Breast epithelium (tissue), 4 donors: ENCODE data around the gene BOK. TPM values are rescaled to one million over a fixed set of nuclear protein-coding genes. Genes with fewer than 3 reads are reported as not detected.

Experiments
- DNase-seq, 2 donors: peaks; one replicate each; pipeline ENCODE4 v3.0.0-alpha.2; 2019; ENCODE audit warnings: low spot score in 2 of 2
- H3K27ac ChIP-seq, 2 donors: fragments of 200-600 bp; sonication (generic) in 1 of 2; one replicate each; pipeline ENCODE4 v1.5.1; 2016 to 2019; ENCODE audit warnings: mild to moderate bottlenecking in 1 of 2
- H3K27me3 ChIP-seq, 2 donors: fragments of 200-600 bp; sonication (generic) in 1 of 2; one replicate each; pipeline versions ENCODE4 v1.5.1 to v1.6.0; 2017 to 2019; ENCODE audit warnings: control low read depth in 1 of 2, mild to moderate bottlenecking in 1 of 2
- H3K36me3 ChIP-seq: fragments of 200-600 bp; one replicate; pipeline ENCODE4 v1.5.1; 2019
- H3K4me1 ChIP-seq, 2 donors: fragments of 200-600 bp; sonication (generic); one replicate each; pipeline ENCODE4 v1.5.1; 2016 to 2019; ENCODE audit warnings: control low read depth in 1 of 2
- H3K4me3 ChIP-seq, 3 donors: fragments of 200-600 bp; sonication (generic); 1 replicate in 2 of 3; 2 replicates in 1 of 3; pipeline ENCODE4 v1.5.1; 2016 to 2019; ENCODE audit warnings: mild to moderate bottlenecking in 3 of 3, moderate library complexity in 2 of 3
- H3K9me3 ChIP-seq, 2 donors: fragments of 200-600 bp; sonication (generic) in 1 of 2; one replicate each; pipeline ENCODE4 v1.5.1; 2016 to 2019; ENCODE audit warnings: control low read depth in 1 of 2
- POLR2A ChIP-seq: fragments of 450-650 bp; IDR thresholded peaks from one replicate; pipeline ENCODE4 v1.6.1; 2016; ENCODE audit warnings: antibody characterized with exemption, mild to moderate bottlenecking, moderate library complexity
- POLR2AphosphoS5 ChIP-seq, 3 donors: sonication (generic); formaldehyde crosslinking; IDR thresholded peaks; one replicate each; pipeline ENCODE4 v1.6.1; 2017; ENCODE audit warnings: antibody characterized with exemption in 3 of 3
- intact Hi-C: fragments of 100-400 bp; cut with DNase I; formaldehyde crosslinking; loops from one replicate; pipeline ENCODE4 v1.15.1; 2023; ENCODE audit warnings: low total_unique reads
- total RNA-seq, 3 donors: library from RNA; depleted of rRNA; stranded (reverse); fragments of >200 nt; gene quantifications; one replicate each; pipeline ENCODE4 v1.1.0, GENCODE V29; 2016
- TF ChIP-seq, protein P1 (sequence below), 3 donors: fragments of 450-650 bp; IDR thresholded peaks; one replicate each; pipeline ENCODE4 v1.5.1; 2016 to 2017; ENCODE audit warnings: antibody characterized with exemption in 3 of 3, mild to moderate bottlenecking in 3 of 3, moderate library complexity in 3 of 3

Gene BOK
- total RNA-seq, 3 donors from 2014 or later: 32.2 to 77.6 (median 40.3) TPM

DNA sequence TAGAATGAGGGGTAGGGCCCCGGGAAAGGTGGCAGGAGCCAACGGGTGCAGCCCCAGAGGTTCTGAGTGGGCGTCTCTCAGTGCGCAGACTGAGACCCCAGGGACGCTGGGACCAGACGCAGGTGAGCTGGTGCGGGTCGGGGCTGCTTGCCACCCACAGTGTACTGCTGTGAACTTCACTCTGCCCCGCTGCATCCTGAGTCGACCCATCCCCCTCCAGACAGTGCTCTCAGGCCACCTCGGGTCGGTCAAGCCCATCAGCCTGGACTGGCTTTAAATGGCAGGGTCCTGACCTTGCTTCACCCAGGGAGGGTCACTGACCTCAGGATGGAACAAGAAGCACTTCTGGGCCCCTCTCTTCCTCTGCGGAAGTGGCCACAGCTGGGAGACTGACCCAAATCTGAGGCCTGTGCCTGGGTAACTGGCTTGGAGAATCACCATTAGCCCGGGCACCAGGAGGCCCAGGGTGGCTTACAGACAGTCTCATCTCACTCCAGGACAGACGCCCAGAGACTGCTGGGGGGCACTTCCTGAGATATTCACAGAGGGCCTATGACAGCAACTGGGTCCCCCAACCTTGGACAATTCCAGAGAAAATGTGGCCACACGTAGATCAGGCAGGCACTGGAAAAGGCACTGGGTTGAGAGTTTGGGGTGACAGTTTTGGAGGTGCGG, 23.7 kb upstream of the BOK start:
- H3K4me1 ChIP-seq: no peaks in the 10 kb centered on the region
- TF ChIP-seq, protein P1, sequence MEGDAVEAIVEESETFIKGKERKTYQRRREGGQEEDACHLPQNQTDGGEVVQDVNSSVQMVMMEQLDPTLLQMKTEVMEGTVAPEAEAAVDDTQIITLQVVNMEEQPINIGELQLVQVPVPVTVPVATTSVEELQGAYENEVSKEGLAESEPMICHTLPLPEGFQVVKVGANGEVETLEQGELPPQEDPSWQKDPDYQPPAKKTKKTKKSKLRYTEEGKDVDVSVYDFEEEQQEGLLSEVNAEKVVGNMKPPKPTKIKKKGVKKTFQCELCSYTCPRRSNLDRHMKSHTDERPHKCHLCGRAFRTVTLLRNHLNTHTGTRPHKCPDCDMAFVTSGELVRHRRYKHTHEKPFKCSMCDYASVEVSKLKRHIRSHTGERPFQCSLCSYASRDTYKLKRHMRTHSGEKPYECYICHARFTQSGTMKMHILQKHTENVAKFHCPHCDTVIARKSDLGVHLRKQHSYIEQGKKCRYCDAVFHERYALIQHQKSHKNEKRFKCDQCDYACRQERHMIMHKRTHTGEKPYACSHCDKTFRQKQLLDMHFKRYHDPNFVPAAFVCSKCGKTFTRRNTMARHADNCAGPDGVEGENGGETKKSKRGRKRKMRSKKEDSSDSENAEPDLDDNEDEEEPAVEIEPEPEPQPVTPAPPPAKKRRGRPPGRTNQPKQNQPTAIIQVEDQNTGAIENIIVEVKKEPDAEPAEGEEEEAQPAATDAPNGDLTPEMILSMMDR (IDR thresholded peaks at IDR 0.05): no peak
- TF ChIP-seq POLR2A (no peak), POLR2AphosphoS5 (IDR thresholded peaks at IDR 0.05) (no peak)
- no peaks in the 10 kb centered on the region for H3K36me3 ChIP-seq
- no peak overlapping the region for H3K4me3 ChIP-seq
- intact Hi-C loops: no loop called here
- H3K9me3 ChIP-seq: no peaks in the 10 kb centered on the region
- no peak for DNase-seq
- H3K27ac ChIP-seq: no peak overlapping the region
- H3K27me3 ChIP-seq: no peaks in the 10 kb centered on the region

DNA sequence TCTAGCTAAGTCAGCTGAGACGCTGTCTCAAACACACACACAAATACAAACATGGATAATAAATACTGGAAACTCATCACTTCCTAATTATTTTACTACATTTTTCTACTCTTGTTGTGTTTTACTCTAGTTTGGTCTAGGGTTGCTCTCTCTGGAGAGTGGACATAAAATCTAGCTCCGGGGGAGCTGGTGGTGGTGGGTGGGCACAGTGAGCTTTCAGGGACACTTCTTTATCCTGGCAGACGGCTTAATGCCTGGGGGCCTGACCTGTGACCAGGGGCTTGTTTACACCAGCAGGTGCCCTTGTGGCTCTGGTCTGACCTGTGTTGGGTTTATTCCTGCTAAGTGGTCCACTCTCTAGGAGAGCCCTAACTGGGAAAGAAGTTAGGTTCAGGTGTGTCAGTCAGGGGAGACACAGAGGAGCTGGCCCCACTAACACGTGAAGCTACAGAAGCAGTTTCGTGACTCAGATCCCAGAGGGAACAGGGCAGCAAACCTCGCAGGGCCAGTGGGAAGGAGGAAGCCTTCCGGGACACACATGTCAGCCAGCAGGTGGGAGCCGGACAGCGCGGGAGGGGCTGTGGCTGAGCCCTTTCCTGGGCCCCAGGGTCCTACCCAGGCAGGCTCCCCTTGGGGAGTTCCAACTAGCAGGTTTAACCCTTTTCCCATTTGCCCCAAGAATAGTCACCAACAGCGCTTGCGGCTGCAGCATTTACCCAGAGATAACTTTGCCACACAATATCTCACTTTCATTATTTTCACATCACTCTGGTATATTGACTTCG, 22.5 kb upstream of the BOK start:
- no peak for DNase-seq
- no peaks in the 10 kb centered on the region for H3K9me3 ChIP-seq
- no peaks in the 10 kb centered on the region for H3K27me3 ChIP-seq
- peaks cover 4 to 7% of the 10 kb centered on the region in 2 donors for H3K4me1 ChIP-seq
- no peaks in the 10 kb centered on the region for H3K36me3 ChIP-seq
- no peak for TF ChIP-seq POLR2AphosphoS5 (IDR thresholded peaks at IDR 0.05)
- TF ChIP-seq POLR2A: no peak
- TF ChIP-seq, protein P1 (IDR thresholded peaks at IDR 0.05): no peak
- H3K27ac ChIP-seq: no peak overlapping the region
- H3K4me3 ChIP-seq: no peak overlapping the region
- intact Hi-C loops: no loop called here

DNA sequence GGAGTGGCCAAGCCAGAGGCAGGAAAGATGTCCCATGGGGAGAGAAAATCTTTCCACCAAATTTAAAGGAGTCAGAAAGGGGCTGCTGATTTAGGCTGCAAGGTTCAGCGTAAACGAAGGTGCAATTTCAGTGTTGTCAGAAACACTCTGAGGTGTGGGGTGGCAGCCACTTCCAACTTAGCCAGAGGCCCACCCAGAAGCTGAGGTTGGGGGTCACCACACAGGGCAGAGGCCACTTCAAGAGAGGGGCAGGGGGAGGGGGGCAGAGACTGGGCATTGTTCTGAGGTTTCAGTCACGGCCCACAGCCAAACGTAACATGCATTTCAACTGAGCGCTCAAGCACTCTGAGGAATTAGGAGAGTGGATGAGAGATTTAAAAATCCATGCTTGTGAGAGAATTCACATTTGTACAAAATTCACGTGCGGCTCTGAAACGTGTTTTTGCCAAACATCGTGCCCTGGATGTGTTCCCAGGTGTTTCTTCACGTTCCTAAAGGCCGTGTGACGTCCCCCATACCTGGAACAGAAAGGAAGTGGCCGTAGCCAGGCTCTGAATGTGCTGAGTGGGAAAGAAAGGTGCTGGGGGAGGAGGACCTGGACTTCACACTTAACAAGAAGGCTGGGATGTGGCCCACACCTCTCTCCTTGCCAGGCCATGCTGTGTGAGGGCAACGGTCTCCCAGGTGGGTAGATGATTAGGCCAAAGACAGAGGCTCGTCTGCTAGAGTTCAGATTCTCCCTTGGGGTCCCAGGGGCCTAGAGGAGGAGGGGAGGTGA, 19.5 kb upstream of the BOK start:
- no peaks in the 10 kb centered on the region for H3K36me3 ChIP-seq
- TF ChIP-seq POLR2AphosphoS5 (IDR thresholded peaks at IDR 0.05) (no peak), POLR2A (no peak)
- TF ChIP-seq, protein P1 (IDR thresholded peaks at IDR 0.05): no peak
- H3K27me3 ChIP-seq: no peaks in the 10 kb centered on the region
- intact Hi-C loops: no loop called here
- peaks cover 4 to 15% of the 10 kb centered on the region in 2 donors for H3K4me1 ChIP-seq
- H3K9me3 ChIP-seq: no peaks in the 10 kb centered on the region
- H3K27ac ChIP-seq: no peak overlapping the region
- H3K4me3 ChIP-seq: no peak overlapping the region
- no peak for DNase-seq

DNA sequence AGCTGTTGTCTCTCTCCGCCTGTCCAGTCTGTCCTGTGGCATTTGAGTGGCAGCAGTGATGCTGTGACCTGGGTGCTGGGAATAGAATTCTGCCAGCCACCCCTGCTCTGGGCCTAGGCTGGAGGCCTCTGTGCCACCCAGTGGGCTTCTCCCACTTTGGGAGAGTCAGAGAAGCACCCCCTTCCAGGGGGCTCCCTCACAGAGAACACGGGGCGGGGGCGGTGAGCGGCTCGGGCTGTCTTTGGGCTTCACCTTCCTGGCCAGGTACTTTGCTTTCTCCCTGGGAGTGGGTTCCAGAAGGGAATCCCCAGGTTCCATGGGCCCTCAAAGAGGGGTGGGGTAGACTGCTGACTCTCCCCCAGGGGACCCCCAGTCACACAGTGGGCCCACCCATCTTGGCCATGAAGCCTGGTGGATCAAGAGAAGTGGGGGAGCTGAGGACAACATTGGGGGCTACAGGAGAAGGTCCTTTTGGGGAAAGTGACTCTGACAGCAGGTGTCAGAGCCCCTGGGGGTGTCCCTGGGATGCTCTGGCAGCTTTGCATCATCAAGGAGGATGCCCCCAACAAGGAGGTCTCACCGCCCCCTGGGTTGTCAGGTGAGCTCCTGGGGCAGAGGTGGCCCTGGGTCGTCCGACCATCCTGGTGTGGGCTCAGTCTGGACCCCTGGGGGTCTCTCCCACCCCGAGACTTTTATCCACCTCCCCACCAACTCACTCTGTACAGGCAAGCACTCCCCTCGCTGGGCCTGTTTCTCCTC, 18.8 kb upstream of the BOK start:
- TF ChIP-seq, protein P1 (IDR thresholded peaks at IDR 0.05): no peak
- TF ChIP-seq POLR2AphosphoS5 (IDR thresholded peaks at IDR 0.05) (no peak), POLR2A (no peak)
- Histone ChIP-seq H3K36me3 (no peaks in the 10 kb centered on the region), H3K9me3 (no peaks in the 10 kb centered on the region), H3K27ac (no peak overlapping the region), H3K4me3 (no peak overlapping the region), H3K27me3 (no peaks in the 10 kb centered on the region), H3K4me1 (peaks cover 4 to 15% of the 10 kb centered on the region in 2 donors)
- intact Hi-C loops: no loop called here
- no peak for DNase-seq
